GM13977 (cell line): Measurements from ENCODE around the gene MAEL.

Source experiments
- DNase-seq: peaks from one replicate; pipeline ENCODE4 v3.0.0; 2012; ENCODE audit warnings: low spot score
- CTCF ChIP-seq: IDR thresholded peaks from 2 replicates; pipeline ENCODE4 v1.5.1; 2012; ENCODE audit warnings: mild to moderate bottlenecking, control low read depth; ENCODE audit not compliant: insufficient read depth; ENCODE audit errors: extremely low read depth, missing control alignments
- in situ Hi-C: fragments of 300-500 bp; cut with MboI; formaldehyde crosslinking; loops from one replicate; pipeline ENCODE4 v1.12.0; 2022; ENCODE audit warnings: low sequenced_read_pairs, low pct_unique_long_range_greater_than_20kb, mixed read lengths, inconsistent platforms; ENCODE audit not compliant: unreplicated experiment

The MAEL gene

GRCh38 chr1:166977951-166978350 is 11.1 kb upstream of the MAEL start:
- no peak for DNase-seq
- TF ChIP-seq CTCF = no peak
- in situ Hi-C loops = no loop called here

- TF ChIP-seq CTCF = no peak
- in situ Hi-C loops = no loop called here
- peak; percentile 45 for DNase-seq
These were observed 10.3 kb upstream of the MAEL start for GRCh38 chr1:166978821-166979220.

GRCh38 chr1:166980383-166980782 is 8.7 kb upstream of the MAEL start:
- in situ Hi-C loops = no loop called here
- no peak for DNase-seq
- no peak for TF ChIP-seq CTCF

GRCh38 chr1:166980818-166981217 is 8.3 kb upstream of the MAEL start:
- DNase-seq = no peak
- in situ Hi-C loops = no loop called here
- no peak for TF ChIP-seq CTCF

- DNase-seq = no peak
- TF ChIP-seq CTCF = no peak
- in situ Hi-C loops = no loop called here
These were observed 7.5 kb upstream of the MAEL start for GRCh38 chr1:166981589-166981988.

GRCh38 chr1:166999075-166999474 is 10.0 kb downstream of the MAEL start:
- in situ Hi-C loops = no loop called here
- no peak for TF ChIP-seq CTCF
- DNase-seq = no peak

- in situ Hi-C loops = no loop called here
- no peak for DNase-seq
- no peak for TF ChIP-seq CTCF
These were observed 10.5 kb downstream of the MAEL start for GRCh38 chr1:166999500-167000055.
